Left ventricle myocardium inferior (tissue), 1 donor: ENCODE measurements around the gene PHF23. TPM values are rescaled to one million over a fixed set of nuclear protein-coding genes. Genes with fewer than 3 reads are reported as not detected.

Source experiments
- DNase-seq: peaks from one replicate; pipeline ENCODE4 v3.0.0-alpha.2; 2020
- H3K27ac ChIP-seq: fragments of 200-600 bp; replicated peaks from 2 replicates; pipeline ENCODE4 v1.8.0; 2021
- H3K27me3 ChIP-seq: fragments of 200-600 bp; 2 replicates; pipeline ENCODE4 v1.8.0; 2021; ENCODE audit warnings: low read depth
- H3K36me3 ChIP-seq: fragments of 200-600 bp; 2 replicates; pipeline ENCODE4 v1.8.0; 2021
- H3K4me1 ChIP-seq: fragments of 200-600 bp; 2 replicates; pipeline ENCODE4 v1.8.0; 2021
- H3K4me3 ChIP-seq: fragments of 200-600 bp; 2 replicates; pipeline ENCODE4 v1.8.0; 2021; ENCODE audit warnings: mild to moderate bottlenecking, moderate library complexity
- H3K9me3 ChIP-seq: fragments of 200-600 bp; replicated peaks from 2 replicates; pipeline ENCODE4 v1.8.0; 2021
- CTCF ChIP-seq: fragments of 200-600 bp; IDR thresholded peaks from 2 replicates; pipeline ENCODE4 v1.8.0; 2021; ENCODE audit warnings: antibody characterized with exemption, mild to moderate bottlenecking, borderline replicate concordance
- intact Hi-C: fragments of 100-400 bp; cut with micrococcal nuclease; formaldehyde crosslinking; loops from one replicate; pipeline ENCODE4 v1.11.0; 2022
- long read RNA-seq: library from polyadenylated mRNA; unstranded; transcript quantifications from one replicate; pipeline ENCODE4 v2.0.0, GENCODE V29; 2021
- total RNA-seq: library from RNA; stranded (reverse); fragmentation: NEBNext Ultra II Directional; extraction: Animal tissue kit (Norgen Biotek cat#: 25700); gene quantifications from one replicate; pipeline ENCODE4 v1.2.1, GENCODE V29; 2021
- donor health status: DM: no; HTN: yes; CAD: no; lungs with severe emphysema.

Gene PHF23
- total RNA-seq, result 22.0 TPM
- long read RNA-seq, transcript PHF23-205 (5 exons, 1,768 nt), result minor isoform, 5 of 38 reads
- long read RNA-seq, transcript PHF23-201 (5 exons, 2,037 nt), result major isoform, 25 of 38 reads
- long read RNA-seq, partial matches to known transcripts, result 5 of 38 reads
- long read RNA-seq, other reads (novel, unspliced or antisense), result 3 of 38 reads

- Histone ChIP-seq H3K9me3 (no peaks in the 10 kb centered on the region), H3K27ac (peak within 1 kb of the TSS; percentile 99), H3K27me3 (no peaks in the 10 kb centered on the region), H3K36me3 (peaks cover 41% of the 10 kb centered on the region), H3K4me3 (peak within 1 kb of the TSS; percentile 97), H3K4me1 (peaks cover 73% of the 10 kb centered on the region)
- intact Hi-C loops, result no loop called here
- DNase-seq, result peak; percentile 99
- no peak for TF ChIP-seq CTCF
Observed at GRCh38 chr17:7239091-7240027, at the start of gene PHF23. PHF23 (minus strand) TSS chr17:7239457; CDS start chr17:7239279, 178 bp downstream.

- peaks cover 64% of the 10 kb centered on the region for H3K27me3 ChIP-seq
- peak overlapping the region; percentile 95 for H3K27ac ChIP-seq
- peaks cover 34% of the 10 kb centered on the region for H3K36me3 ChIP-seq
- no peak overlapping the region for H3K4me3 ChIP-seq
- intact Hi-C loops, result no loop called here
- TF ChIP-seq CTCF, result no peak
- no peak for DNase-seq
- H3K9me3 ChIP-seq, result no peaks in the 10 kb centered on the region
- peaks cover 73% of the 10 kb centered on the region for H3K4me1 ChIP-seq
Observed at GRCh38 chr17:7285679-7286078, 46.4 kb upstream of the PHF23 start.

- Histone ChIP-seq H3K4me1 (peaks cover 71% of the 10 kb centered on the region), H3K27me3 (peaks cover 56% of the 10 kb centered on the region), H3K4me3 (no peak overlapping the region), H3K27ac (peak overlapping the region; percentile 95), H3K36me3 (peaks cover 34% of the 10 kb centered on the region), H3K9me3 (no peaks in the 10 kb centered on the region)
- intact Hi-C loops, result no loop called here
- no peak for DNase-seq
- TF ChIP-seq CTCF, result no peak
Observed at GRCh38 chr17:7284911-7285310, 45.7 kb upstream of the PHF23 start.

GRCh38 chr17:7283471-7284216, 44.4 kb upstream of the PHF23 start:
- no peak for DNase-seq
- intact Hi-C loops, result no loop called here
- H3K27ac ChIP-seq, result peak overlapping the region; percentile 95
- H3K4me3 ChIP-seq, result peak overlapping the region; percentile 76
- no peak for TF ChIP-seq CTCF
- H3K9me3 ChIP-seq, result no peaks in the 10 kb centered on the region
- H3K4me1 ChIP-seq, result peaks cover 68% of the 10 kb centered on the region
- peaks cover 34% of the 10 kb centered on the region for H3K36me3 ChIP-seq
- peaks cover 49% of the 10 kb centered on the region for H3K27me3 ChIP-seq

- Histone ChIP-seq H3K9me3 (no peaks in the 10 kb centered on the region), H3K27me3 (peaks cover 47% of the 10 kb centered on the region), H3K36me3 (peaks cover 34% of the 10 kb centered on the region), H3K4me1 (peaks cover 63% of the 10 kb centered on the region), H3K27ac (peak overlapping the region; percentile 95), H3K4me3 (peak overlapping the region; percentile 76)
- peak; percentile 23 for TF ChIP-seq CTCF
- no peak for DNase-seq
- intact Hi-C loops, result no loop called here
Observed at GRCh38 chr17:7282752-7283321, 43.6 kb upstream of the PHF23 start.
